HG03575 (cell line): ENCODE measurements around the gene PLA2G2D.

Experiments
- ATAC-seq: cut with Tn5 transposase; IDR thresholded peaks from one replicate; pipeline ENCODE4 v1.9.1; 2021; ENCODE audit not compliant: unreplicated experiment, insufficient number of reproducible peaks, low FRiP score; ENCODE audit errors: extremely low read depth

Gene PLA2G2D

GRCh38 chr1:20075345-20075744 lies 44.0 kb downstream of the PLA2G2D start:
- no peak for ATAC-seq

DNA sequence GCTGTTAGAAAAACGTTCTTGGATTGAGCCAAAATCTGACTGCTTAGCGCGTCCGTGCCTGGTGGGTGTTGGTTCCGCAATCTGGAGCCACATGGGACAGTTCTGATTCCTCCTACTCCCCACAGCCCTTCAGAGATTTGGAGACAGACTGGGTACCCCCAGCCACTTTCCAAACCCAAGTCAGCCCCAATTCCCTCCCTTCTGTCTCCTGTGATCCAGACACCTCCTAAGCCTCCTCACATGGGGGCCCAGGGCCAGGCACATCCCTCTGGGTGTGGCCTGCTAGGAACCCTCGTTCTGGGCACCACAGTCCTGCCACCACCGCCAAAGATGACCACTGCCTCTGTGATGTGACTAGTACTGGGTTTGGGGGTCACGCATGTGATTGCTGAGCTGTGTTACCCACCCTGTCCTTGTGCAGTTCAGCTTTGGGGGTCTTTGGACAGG lies 44.6 kb downstream of the PLA2G2D start:
- no peak for ATAC-seq

GRCh38 chr1:20074055-20074724 lies 45.1 kb downstream of the PLA2G2D start:
- no peak for ATAC-seq

DNA sequence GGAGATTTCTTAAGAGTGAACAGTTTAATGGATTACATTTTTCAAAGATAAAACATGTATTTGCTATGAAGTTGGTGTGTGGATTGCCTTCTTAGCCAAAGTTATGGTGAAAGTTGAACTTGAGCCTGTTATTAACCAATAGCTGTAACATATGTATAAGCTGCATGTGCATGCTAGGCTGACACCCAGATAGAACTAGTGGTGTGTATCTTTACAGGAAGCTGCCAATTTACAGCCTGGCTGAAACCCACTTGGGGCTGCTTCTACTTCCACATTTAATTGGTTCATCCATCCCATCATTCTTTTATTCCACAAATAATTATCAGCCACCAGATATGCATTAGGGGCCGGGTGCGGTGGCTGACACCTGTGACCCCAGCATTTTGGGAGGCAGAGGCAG lies 46.1 kb downstream of the PLA2G2D start:
- no peak for ATAC-seq

DNA sequence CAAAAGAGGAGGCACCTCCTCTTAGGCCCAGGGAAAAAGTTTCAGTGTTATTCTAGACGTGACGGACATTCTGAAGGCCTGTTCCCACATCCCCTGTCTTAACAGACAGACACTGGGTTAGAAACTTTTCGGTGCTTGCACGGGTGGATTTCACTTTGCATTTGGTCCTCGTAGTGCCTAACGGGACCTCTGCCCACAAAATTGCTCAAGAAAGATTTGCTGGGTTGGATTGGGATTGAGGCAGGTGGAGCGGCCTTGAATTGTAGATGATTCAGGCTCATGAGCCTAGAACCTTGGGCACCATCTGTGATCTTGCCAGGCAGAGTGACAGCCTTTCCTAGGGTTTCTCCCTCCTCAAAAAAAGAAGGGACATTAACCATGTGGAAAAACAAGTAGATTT lies 46.6 kb downstream of the PLA2G2D start:
- no peak for ATAC-seq

DNA sequence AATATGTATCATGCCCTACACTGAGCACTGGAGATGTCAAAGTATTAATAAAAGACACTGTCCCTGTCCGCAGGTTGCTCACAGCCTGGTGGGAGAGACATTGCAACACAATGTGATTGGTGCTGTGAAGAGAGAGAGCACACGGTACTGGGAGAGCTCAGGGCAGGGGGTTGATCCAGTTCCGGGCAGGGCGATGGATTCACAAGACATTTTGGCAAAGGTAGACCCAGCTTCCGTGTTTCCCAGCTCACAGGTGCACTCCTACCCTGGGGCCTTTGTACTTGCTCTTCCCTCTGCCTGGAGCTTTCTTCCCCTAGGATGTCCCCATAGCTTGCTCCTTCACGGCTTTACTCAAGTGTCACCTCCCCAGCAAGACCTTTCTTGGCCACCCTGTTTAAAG lies 47.9 kb downstream of the PLA2G2D start:
- ATAC-seq = no peak

- ATAC-seq = no peak
Measured at GRCh38 chr1:20070357-20070756, 49.0 kb downstream of the PLA2G2D start.

- ATAC-seq = no peak
Measured at GRCh38 chr1:20069874-20070273, 49.5 kb downstream of the PLA2G2D start, which contains the start of gene PLA2G5. Gene PLA2G5 (plus strand): TSS chr1:20070194. CDS start chr1:20084831, 14,637 bp downstream.

- no peak for ATAC-seq
Measured at GRCh38 chr1:20068722-20069121, 50.6 kb downstream of the PLA2G2D start.

DNA sequence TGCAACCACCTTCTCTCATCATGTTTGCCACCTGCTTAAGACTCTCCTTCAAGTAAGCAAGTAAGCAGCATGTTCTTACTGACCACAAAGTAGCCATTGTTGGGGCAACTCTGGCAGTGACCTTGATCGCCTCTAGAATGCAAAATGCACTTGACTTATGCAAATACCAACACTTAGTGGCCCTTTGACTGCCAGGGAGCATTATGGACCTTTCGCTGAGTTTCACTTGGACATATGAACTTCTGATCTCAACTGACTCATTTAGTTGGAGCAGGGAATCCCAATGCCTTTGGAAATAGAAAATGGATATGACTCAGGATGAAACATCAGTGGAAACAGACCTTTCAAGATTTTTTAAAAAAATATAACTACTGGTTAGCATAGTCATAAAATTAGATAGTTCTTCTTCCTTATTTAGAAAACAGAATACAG lies 55.5 kb downstream of the PLA2G2D start:
- no peak for ATAC-seq
